DMS79 (cell line): ENCODE measurements around the gene FN3KRP.
A peak's percentile ranks its signal among the peaks of the same experiment; 100 is the strongest.

ENCODE experiments used
- DNase-seq: peaks from one replicate; lab custom pipeline; 2025; lab: John Stamatoyannopoulos, UW

Gene FN3KRP

DNA sequence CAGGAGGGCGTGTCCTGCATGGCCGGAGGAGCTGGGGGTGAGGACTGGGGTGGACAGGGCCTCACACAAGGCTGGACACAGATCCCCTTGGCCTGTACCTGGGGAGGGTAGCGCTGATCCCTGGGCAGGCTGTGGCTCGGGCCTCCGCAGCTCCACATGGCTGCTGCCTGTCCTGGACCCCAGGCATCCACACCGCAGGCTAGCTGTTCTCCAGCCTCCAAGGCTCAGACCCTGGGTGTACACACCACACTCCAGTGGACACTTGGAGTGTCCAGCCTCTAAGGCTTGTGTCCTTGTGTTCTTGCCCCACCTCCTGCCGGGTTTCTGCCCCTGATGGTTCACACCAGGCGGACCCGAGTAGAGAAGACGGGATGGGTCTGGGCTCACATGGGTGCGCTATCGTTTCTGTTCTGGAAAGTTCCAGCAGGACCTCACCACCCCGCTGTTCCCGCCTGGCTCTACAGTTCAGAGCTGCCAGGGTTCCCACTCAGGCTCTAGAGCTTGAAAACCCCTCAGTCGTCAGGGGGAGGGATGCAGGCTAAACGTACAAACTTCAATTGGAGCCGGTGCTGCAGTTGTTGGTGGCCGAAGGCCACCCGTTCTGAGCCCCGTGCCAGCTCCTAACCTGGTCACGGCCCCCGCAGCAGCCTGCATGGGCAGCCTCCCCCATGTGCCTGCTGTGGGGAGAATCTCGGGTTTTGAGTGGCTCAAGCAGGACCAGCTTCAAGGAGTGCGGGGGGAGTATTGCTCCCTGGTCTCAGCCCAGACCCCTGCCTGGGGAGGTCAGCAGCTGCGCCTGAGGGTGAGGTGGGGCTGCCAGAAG is 6.6 kb upstream of the FN3KRP start:
- DNase-seq: no peak

GRCh38 chr17:82710499-82711232 is 5.8 kb upstream of the FN3KRP start:
- no peak for DNase-seq

DNA sequence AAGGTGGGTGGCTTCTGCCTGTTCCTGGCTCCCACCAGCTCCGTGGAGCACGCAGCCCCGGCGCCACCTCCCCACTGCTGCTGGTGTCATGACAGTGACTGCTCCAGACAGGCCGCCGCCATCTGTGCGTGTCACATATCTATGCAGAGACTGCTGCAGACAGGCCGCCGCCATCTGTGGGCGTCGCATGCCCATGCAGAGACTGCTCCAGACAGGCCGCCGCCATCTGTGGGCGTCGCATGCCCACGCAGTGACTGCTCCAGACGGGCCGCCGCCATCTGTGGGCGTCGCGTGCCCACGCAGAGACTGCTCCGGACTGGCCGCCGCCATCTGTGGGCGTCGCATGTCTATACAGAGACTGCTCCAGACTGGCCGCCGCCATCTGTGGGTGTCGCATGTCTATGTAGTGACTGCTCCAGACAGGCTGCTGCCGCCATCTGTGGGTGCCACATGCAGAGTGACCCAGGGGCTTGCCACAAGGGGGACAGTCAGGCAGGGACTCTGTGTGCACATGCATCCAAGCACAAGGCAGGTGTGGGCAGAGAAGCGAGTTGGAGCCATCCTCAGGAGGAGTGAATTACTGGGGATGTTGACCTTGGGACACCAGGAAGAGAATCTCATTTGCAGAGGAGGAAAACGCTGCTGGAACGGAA is 3.3 kb upstream of the FN3KRP start:
- no peak for DNase-seq

DNA sequence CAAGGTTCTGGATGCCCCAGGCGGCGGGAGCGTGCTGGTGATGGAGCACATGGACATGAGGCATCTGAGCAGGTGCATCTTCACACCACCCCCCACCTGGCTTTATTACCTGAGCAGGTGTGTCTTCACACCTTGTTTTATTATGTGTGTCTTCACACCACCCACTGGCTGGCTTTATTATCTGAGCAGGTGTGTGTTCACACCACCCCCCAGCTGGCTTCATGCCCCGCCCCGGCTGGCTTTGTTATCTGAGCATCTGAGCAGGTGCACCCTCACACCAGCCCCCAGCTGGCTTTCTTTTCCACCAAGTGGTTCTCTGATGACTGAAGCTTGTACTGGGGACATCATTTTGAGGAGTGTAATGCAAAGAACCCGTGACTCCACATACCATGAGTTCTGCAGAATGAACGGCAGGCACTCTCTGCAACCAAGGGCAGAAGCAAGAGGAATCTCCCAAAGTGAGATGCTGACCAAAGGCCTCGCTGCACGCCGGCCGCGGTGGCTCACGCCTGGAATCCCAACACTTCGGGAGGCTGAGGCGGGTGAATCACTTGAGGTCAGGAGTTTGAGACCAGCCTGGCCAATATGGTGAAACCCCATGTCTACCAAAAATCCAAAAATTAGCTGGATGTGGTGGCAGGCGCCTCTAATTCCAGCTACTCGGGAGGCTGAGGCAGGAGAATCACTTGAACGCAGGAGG is 2.6 kb downstream of the FN3KRP start:
- no peak for DNase-seq

DNA sequence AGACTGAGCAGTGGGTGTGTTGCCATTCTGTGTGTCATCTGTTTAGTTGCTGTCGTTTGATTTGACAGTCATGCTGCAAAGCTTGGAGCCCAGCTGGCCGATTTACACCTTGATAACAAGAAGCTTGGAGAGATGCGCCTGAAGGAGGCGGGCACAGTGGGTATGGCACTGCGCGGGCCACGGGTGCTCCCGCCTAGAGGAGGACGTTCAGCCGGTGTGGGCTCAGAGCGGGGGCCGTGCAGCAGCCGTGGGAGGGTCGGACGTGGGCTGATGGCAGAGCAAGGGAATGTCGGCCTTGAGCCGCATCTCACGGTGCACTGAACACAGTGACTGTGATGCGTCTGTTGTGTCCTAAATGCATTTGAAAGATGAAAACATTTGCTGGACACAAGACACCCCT is 3.7 kb downstream of the FN3KRP start:
- no peak for DNase-seq

DNA sequence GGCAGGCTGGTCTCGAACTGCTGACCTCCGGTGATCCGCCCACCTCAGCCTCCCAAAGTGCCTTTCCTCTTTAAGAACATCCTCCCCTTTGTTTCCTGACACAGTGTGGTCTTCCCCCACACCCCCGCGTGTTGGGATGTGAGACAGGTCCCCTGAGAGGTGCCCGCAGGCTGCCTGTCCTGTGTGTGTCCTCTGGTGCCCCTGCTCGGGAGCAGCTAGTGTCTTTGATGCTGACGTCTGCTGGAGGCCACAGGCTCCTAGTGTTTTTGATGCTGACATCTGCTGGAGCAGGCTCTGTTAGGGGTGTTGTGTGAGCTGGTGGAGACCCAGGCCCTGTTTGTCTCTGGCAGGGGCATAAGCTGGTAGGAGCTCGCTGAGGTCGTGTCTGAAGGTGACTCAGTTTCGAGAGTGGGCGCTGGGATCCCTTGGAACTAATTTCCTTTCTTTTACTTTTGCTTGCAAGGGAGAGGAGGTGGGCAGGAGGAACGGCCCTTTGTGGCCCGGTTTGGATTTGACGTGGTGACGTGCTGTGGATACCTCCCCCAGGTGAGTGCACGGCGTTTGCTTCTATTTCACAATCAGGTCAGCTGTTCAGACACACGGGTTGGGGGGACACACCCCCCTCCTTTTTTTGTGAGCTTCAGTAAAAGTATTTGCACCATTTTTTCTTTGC is 6.0 kb downstream of the FN3KRP start:
- no peak for DNase-seq

- no peak for DNase-seq
Observed at GRCh38 chr17:82723169-82723807, 6.8 kb downstream of the FN3KRP start.

GRCh38 chr17:82726427-82726826 is 9.9 kb downstream of the FN3KRP start:
- DNase-seq: no peak

GRCh38 chr17:82729479-82730260 is 13.2 kb downstream of the FN3KRP start:
- no peak for DNase-seq

GRCh38 chr17:82732118-82732743 is 15.7 kb downstream of the FN3KRP start:
- DNase-seq: no peak

DNA sequence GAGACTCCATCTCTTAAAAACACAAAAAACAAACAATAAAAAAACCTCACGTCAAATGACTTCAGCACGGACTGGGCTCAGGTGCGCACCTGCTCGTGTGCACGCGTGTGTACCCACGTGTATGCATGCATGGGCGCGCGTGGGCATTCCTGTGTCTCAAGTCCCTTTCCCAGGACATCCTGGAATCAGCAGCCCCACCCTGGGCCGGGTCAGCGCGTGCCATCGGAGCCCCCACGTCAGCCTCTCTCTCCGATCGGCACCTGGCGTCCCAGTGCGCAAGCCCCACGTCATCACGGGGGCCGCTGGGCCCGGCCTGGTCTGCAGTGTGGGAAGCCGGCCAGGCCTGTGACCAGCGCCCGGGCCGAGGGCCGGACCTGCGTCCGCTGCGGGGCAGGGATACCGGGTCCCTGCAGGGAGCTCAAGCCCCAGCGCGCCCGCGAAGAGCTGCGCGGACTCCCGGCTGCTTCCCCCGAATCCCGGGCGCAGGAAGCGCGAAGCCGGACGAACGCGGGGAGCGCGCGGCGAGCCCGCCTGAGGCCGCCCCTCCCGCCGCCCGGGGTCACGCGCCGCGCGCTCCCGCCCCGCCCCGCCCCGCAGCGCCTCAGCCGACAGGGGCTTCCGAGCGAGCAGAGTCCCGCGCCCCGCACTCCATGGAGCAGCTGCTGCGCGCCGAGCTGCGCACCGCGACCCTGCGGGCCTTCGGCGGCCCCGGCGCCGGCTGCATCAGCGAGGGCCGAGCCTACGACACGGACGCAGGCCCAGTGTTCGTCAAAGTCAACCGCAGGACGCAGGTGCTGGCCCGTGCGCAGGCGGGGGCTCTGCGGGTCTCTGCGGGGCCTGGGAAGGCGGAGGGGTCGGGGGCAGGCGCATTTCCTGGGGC is 18.7 kb downstream of the FN3KRP start, which contains the start of gene FN3K:
FN3K (plus strand) TSS at position 629 of the 880 bp plus-strand sequence; CDS start at position 651, 22 bp downstream.
- peak; percentile 11 for DNase-seq

- no peak for DNase-seq
Observed at GRCh38 chr17:82736511-82737185, 20.1 kb downstream of the FN3KRP start.

DNA sequence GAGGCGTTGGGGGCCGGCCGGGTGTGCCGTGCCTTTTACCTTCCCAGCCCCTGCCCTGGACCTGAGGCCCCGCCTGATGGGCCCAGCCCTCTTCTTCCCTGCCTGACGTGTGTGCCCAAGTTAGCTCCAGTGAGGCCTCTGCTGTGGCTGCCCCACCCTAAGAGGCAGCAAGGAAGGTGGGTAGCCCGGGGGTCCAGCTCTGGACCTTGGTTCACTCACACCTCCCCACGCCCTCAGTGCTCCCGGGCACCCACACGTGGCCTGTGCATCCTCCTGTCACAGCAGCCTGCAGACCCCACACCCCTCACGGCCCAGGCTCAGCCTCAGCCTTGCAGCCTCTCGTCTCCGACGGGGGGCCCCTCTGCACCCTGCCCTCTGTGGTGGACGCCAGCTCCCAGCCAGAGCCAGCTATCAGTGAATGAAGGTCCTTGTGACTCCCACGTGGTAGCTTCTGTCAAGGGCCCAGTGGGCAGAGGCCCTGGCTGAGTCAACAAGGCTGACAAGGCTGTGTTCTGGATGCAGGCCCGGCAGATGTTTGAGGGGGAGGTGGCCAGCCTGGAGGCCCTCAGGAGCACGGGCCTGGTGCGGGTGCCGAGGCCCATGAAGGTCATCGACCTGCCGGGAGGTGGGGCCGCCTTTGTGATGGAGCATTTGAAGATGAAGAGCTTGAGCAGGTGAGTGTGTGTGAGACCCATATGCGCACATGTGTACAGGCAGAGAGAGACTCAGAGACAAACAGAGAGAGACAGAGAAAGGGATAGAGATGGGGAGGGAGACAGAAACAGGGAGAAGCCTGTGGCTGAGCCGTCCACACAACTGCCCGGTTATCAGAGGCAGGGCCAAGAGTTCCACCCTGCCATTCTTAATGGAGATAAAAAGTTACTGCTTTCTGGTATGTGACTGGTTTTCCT is 21.7 kb downstream of the FN3KRP start:
- no peak for DNase-seq

- no peak for DNase-seq
Observed at GRCh38 chr17:82740906-82741759, 24.6 kb downstream of the FN3KRP start.

- no peak for DNase-seq
Observed at GRCh38 chr17:82743344-82744219, 27.1 kb downstream of the FN3KRP start.
